Testis (tissue), 2 donors: Measurements from ENCODE around the gene SVIL.

ENCODE experiments used
- POLR2A ChIP-seq: fragments of 450-650 bp; IDR thresholded peaks from one replicate; pipeline ENCODE4 v1.6.1; 2017; ENCODE audit warnings: antibody characterized with exemption, mild to moderate bottlenecking, moderate library complexity
- TF ChIP-seq, protein P1 (sequence below), 3 experiments: fragments of 450-650 bp in 2 of 3; fragments of 200-600 bp in 1 of 3; sonication (generic) in 1 of 3; IDR thresholded peaks; one replicate each; pipeline ENCODE4 v1.5.1; 2016 to 2019; ENCODE audit warnings: antibody characterized with exemption in 3 of 3, mild to moderate bottlenecking in 2 of 3, moderate library complexity in 1 of 3

DNA sequence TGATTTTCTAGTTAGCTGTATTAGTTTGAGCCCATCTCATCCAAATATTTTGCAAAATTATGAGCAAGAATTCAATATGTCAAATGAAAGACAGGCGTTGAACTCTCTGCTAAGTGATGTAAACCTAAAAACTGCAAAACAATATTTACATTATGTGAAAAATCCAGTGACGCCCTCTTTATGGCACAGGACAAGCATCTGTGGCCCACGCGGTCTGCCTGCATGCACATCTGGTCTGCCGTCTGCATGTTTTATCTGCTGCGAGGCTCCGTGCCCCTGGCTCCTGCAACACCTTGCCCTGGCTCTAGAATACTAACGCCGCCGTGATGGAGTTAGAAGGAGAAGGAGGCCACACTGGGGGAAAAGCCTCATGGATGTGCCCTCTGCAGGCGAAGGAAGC, 142.0 kb downstream of the SVIL start:
- TF ChIP-seq, protein P1, sequence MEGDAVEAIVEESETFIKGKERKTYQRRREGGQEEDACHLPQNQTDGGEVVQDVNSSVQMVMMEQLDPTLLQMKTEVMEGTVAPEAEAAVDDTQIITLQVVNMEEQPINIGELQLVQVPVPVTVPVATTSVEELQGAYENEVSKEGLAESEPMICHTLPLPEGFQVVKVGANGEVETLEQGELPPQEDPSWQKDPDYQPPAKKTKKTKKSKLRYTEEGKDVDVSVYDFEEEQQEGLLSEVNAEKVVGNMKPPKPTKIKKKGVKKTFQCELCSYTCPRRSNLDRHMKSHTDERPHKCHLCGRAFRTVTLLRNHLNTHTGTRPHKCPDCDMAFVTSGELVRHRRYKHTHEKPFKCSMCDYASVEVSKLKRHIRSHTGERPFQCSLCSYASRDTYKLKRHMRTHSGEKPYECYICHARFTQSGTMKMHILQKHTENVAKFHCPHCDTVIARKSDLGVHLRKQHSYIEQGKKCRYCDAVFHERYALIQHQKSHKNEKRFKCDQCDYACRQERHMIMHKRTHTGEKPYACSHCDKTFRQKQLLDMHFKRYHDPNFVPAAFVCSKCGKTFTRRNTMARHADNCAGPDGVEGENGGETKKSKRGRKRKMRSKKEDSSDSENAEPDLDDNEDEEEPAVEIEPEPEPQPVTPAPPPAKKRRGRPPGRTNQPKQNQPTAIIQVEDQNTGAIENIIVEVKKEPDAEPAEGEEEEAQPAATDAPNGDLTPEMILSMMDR (IDR thresholded peaks at IDR 0.05) = no peak
- no peak for TF ChIP-seq POLR2A
